ENCODE results near the gene SIRT3.
"Not testable (repeated sequence)": the region's sequence is repeated elsewhere in the genome, so short reads cannot be mapped to it uniquely, and the experiment has no call there.

SIRT3 gene

GRCh38 chr11:270451-271318, 34.5 kb upstream of the SIRT3 start:
- DNase-seq (ENCODE audit: low spot score) = no peak

GRCh38 chr11:269146-269890, 33.2 kb upstream of the SIRT3 start:
- no peak for DNase-seq (ENCODE audit: low spot score)

GRCh38 chr11:268716-269145, 32.6 kb upstream of the SIRT3 start:
- not testable (repeated sequence) for DNase-seq (ENCODE audit: low spot score)

- no peak for DNase-seq (ENCODE audit: low spot score)
Measured at GRCh38 chr11:267491-267994, 31.4 kb upstream of the SIRT3 start.

- no peak for DNase-seq (ENCODE audit: low spot score)
Measured at GRCh38 chr11:266676-267439, 30.7 kb upstream of the SIRT3 start.

GRCh38 chr11:261624-262023, 25.5 kb upstream of the SIRT3 start:
- DNase-seq (ENCODE audit: low spot score) = no peak

GRCh38 chr11:259413-259812, 23.3 kb upstream of the SIRT3 start:
- DNase-seq (ENCODE audit: low spot score) = no peak

GRCh38 chr11:257766-258493, 21.8 kb upstream of the SIRT3 start:
- DNase-seq (ENCODE audit: low spot score) = no peak

- DNase-seq (ENCODE audit: low spot score) = no peak
Measured at GRCh38 chr11:256952-257737, 21.0 kb upstream of the SIRT3 start.

GRCh38 chr11:255816-256215, 19.7 kb upstream of the SIRT3 start:
- no peak for DNase-seq (ENCODE audit: low spot score)

GRCh38 chr11:255176-255575, 19.0 kb upstream of the SIRT3 start:
- DNase-seq (ENCODE audit: low spot score) = no peak

- DNase-seq (ENCODE audit: low spot score) = no peak
Measured at GRCh38 chr11:253886-254270, 17.7 kb upstream of the SIRT3 start.

- DNase-seq (ENCODE audit: low spot score) = no peak
Measured at GRCh38 chr11:253160-253885, 17.2 kb upstream of the SIRT3 start.

- DNase-seq (ENCODE audit: low spot score) = no peak
Measured at GRCh38 chr11:252666-253065, 16.5 kb upstream of the SIRT3 start.

GRCh38 chr11:251550-251949, 15.4 kb upstream of the SIRT3 start:
- DNase-seq (ENCODE audit: low spot score) = no peak

- no peak for DNase-seq (ENCODE audit: low spot score)
Measured at GRCh38 chr11:250740-251299, 14.7 kb upstream of the SIRT3 start.

GRCh38 chr11:250274-250673, 14.1 kb upstream of the SIRT3 start:
- DNase-seq (ENCODE audit: low spot score) = no peak

- no peak for DNase-seq (ENCODE audit: low spot score)
Measured at GRCh38 chr11:249062-249461, 12.9 kb upstream of the SIRT3 start.

- DNase-seq (ENCODE audit: low spot score) = no peak
Measured at GRCh38 chr11:244376-244775, 8.2 kb upstream of the SIRT3 start.

- no peak for DNase-seq (ENCODE audit: low spot score)
Measured at GRCh38 chr11:241634-242033, 5.5 kb upstream of the SIRT3 start.
